HepG2 (cell line): ENCODE data around the gene TUBA8. TPM values are rescaled to one million over a fixed set of nuclear protein-coding genes. Genes with fewer than 3 reads are reported as not detected.

ENCODE experiments used
- ATAD3A ChIP-seq: sonication (generic); formaldehyde crosslinking; IDR thresholded peaks from 2 replicates; pipeline ENCODE4 v1.4.0; 2020; ENCODE audit warnings: missing genetic modification reagents
- ATF7 ChIP-seq, 2 experiments: fragments of 450-650 bp in 1 of 2; sonication (generic) in 1 of 2; formaldehyde crosslinking in 1 of 2; IDR thresholded peaks; 2 replicates each; pipeline versions ENCODE4 v1.4.0 to v1.6.1; 2016 to 2020; ENCODE audit warnings: antibody characterized with exemption in 1 of 2, mild to moderate bottlenecking in 1 of 2, missing genetic modification reagents in 1 of 2
- CTCF ChIP-seq: sonication (generic); formaldehyde crosslinking; IDR thresholded peaks from 2 replicates; pipeline ENCODE4 v1.5.0; 2020; ENCODE audit warnings: mild to moderate bottlenecking, missing genetic modification reagents, moderate library complexity
- FOXP4 ChIP-seq: sonication (generic); formaldehyde crosslinking; IDR thresholded peaks from 2 replicates; pipeline ENCODE4 v1.4.0; 2020; ENCODE audit warnings: missing genetic modification reagents
- GLMP ChIP-seq: sonication (generic); formaldehyde crosslinking; IDR thresholded peaks from 2 replicates; pipeline ENCODE4 v1.9.0; 2021; ENCODE audit warnings: missing genetic modification reagents, mild to moderate bottlenecking, borderline replicate concordance
- HIVEP1 ChIP-seq: sonication (generic); formaldehyde crosslinking; IDR thresholded peaks from 2 replicates; pipeline ENCODE4 v1.4.0; 2020; ENCODE audit warnings: mild to moderate bottlenecking, missing genetic modification reagents
- HOXA3 ChIP-seq: sonication (generic); formaldehyde crosslinking; IDR thresholded peaks from 2 replicates; pipeline ENCODE4 v1.5.0; 2020; ENCODE audit warnings: missing genetic modification reagents
- POLR2AphosphoS2 ChIP-seq: IDR thresholded peaks from 2 replicates; pipeline ENCODE4 v1.6.1; 2011; ENCODE audit warnings: low read depth, low read length, improper control_type of control experiment
- RARG ChIP-seq: sonication (generic); formaldehyde crosslinking; IDR thresholded peaks from 2 replicates; pipeline ENCODE4 v1.4.0; 2020; ENCODE audit warnings: low read depth, mild to moderate bottlenecking, missing genetic modification reagents
- RFXAP ChIP-seq: sonication (generic); formaldehyde crosslinking; IDR thresholded peaks from 2 replicates; pipeline ENCODE4 v1.4.0; 2020; ENCODE audit warnings: missing genetic modification reagents, borderline replicate concordance
- SNAPC5 ChIP-seq: sonication (generic); formaldehyde crosslinking; IDR thresholded peaks from 2 replicates; pipeline ENCODE4 v1.8.1; 2023; ENCODE audit warnings: mild to moderate bottlenecking, missing genetic modification reagents, borderline replicate concordance
- XRCC5 ChIP-seq: fragments of 200-400 bp; formaldehyde crosslinking; optimal IDR thresholded peaks from 2 replicates; pipeline ENCODE3; 2017; ENCODE audit warnings: mild to moderate bottlenecking, low read length
- ZBTB26 ChIP-seq: IDR thresholded peaks from 2 replicates; pipeline ENCODE4 v1.6.1; 2016; ENCODE audit warnings: missing compliant biosample characterization, missing genetic modification reagents, borderline replicate concordance
- ZC3H4 ChIP-seq: sonication (generic); formaldehyde crosslinking; IDR thresholded peaks from 2 replicates; pipeline ENCODE4 v1.4.0; 2020; ENCODE audit warnings: missing genetic modification reagents, borderline replicate concordance
- ZNF292 ChIP-seq: sonication (generic); formaldehyde crosslinking; IDR thresholded peaks from 2 replicates; pipeline ENCODE4 v1.8.1; 2022; ENCODE audit warnings: mild to moderate bottlenecking, low read depth, missing genetic modification reagents, borderline replicate concordance
- ZNF615 ChIP-seq: sonication (generic); formaldehyde crosslinking; IDR thresholded peaks from 2 replicates; pipeline ENCODE4 v1.5.0; 2020; ENCODE audit warnings: mild to moderate bottlenecking, missing genetic modification reagents, borderline replicate concordance
- ZNF629 ChIP-seq: sonication (generic); formaldehyde crosslinking; conservative IDR thresholded peaks from 2 replicates; pipeline ENCODE4 v1.5.0; 2020; ENCODE audit warnings: missing genetic modification reagents
- ZZZ3 ChIP-seq: sonication (generic); formaldehyde crosslinking; IDR thresholded peaks from 2 replicates; pipeline ENCODE4 v1.4.0; 2020; ENCODE audit warnings: missing genetic modification reagents, mild to moderate bottlenecking, borderline replicate concordance
- polyA plus RNA-seq, 8 experiments: library from polyadenylated mRNA; depleted of rRNA in 3 of 8; stranded (reverse) in 7 of 8; unstranded in 1 of 8; fragments of >200 nt; fragmentation: Illumina TruSeq in 4 of 8; extraction: Trizol in 4 of 8; gene quantifications; 2 replicates each; pipeline versions ENCODE4 v1.2.1 to v1.2.3, GENCODE V29; 2011 to 2016; ENCODE audit warnings: low read depth in 4 of 8, missing spikeins in 1 of 8, mixed read lengths in 1 of 8; ENCODE audit not compliant: insufficient read depth in 1 of 8
- total RNA-seq, 5 experiments: library from RNA; depleted of rRNA; stranded (reverse); fragments of >200 nt; fragmentation: Illumina TruSeq; extraction: Trizol; gene quantifications; 2 replicates each; pipeline ENCODE4 v1.2.3, GENCODE V29; 2016; ENCODE audit warnings: low read depth in 1 of 5
- TF ChIP-seq, protein P1 (sequence below): sonication (generic); formaldehyde crosslinking; IDR thresholded peaks from 2 replicates; pipeline ENCODE4 v1.8.0; 2022; ENCODE audit warnings: missing genetic modification reagents, mild to moderate bottlenecking, borderline replicate concordance
- TF ChIP-seq, protein P2 (sequence below): sonication (generic); formaldehyde crosslinking; IDR thresholded peaks from 2 replicates; pipeline ENCODE4 v1.4.0; 2020; ENCODE audit warnings: missing genetic modification reagents; ENCODE audit errors: not compliant biosample characterization

Gene TUBA8
- total and polyA plus RNA-seq, 2 of the 13 experiments (the other 11 are each of a cell fraction or from before 2014, with no cell fraction given): 0.35 to 0.69 TPM

DNA sequence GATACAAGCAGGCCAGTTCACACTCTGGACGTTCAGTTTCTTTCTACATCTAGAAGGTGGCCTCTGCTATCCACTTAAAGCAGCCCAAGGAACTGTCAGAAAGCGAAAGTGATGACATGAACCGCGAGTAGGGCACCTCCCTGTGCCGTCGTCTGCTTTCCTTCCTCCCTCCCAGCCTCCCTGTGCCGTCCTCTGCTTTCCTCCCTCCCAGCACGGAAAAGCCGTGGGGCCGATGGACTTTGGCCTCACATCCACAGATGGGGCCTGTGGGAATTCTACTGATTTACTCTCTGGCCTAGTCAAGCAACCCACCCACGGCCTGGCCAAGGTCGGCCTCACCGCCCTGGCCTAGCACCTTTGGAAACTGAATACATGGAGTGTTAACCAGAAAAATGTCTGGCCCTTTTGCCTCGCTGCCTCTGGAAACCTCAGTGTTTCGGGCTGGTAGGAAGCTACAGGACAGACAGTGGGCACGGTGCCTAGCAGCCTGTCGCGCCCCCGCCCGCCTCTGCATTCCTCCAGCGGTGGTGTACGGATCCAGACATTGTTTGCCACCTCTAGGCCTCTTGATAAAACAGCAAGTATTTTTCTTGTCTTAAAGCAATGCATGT, 18.6 kb upstream of the TUBA8 start (continued):
- TF ChIP-seq, protein P1, sequence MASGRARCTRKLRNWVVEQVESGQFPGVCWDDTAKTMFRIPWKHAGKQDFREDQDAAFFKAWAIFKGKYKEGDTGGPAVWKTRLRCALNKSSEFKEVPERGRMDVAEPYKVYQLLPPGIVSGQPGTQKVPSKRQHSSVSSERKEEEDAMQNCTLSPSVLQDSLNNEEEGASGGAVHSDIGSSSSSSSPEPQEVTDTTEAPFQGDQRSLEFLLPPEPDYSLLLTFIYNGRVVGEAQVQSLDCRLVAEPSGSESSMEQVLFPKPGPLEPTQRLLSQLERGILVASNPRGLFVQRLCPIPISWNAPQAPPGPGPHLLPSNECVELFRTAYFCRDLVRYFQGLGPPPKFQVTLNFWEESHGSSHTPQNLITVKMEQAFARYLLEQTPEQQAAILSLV (CRISPR knock-in tag): 0 out of 2 replicates have a peak, but pooled peaks have one; percentile 66
- TF ChIP-seq ATF7 (IDR thresholded peaks at IDR 0.05): no peak
- 0 out of 2 replicates have a peak, but pooled peaks have one; percentile 20 for TF ChIP-seq ATF7 (CRISPR knock-in tag; IDR thresholded peaks at IDR 0.05)
- TF ChIP-seq SNAPC5 (CRISPR knock-in tag): no peak
- peak; percentile 43 for TF ChIP-seq CTCF
- TF ChIP-seq HOXA3 (CRISPR knock-in tag): peak; percentile 61; the same call in 1 of the 2 replicates
- TF ChIP-seq, protein P2, sequence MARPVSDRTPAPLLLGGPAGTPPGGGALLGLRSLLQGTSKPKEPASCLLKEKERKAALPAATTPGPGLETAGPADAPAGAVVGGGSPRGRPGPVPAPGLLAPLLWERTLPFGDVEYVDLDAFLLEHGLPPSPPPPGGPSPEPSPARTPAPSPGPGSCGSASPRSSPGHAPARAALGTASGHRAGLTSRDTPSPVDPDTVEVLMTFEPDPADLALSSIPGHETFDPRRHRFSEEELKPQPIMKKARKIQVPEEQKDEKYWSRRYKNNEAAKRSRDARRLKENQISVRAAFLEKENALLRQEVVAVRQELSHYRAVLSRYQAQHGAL: no peak
- no peak for TF ChIP-seq ZC3H4 (CRISPR knock-in tag)
- 0 out of 2 replicates have a peak, but pooled peaks have one; percentile 41 for TF ChIP-seq ZBTB26 (CRISPR knock-in tag)
- no peak for TF ChIP-seq ATAD3A
- peak; percentile 75 for TF ChIP-seq XRCC5
- TF ChIP-seq RFXAP (CRISPR knock-in tag): no peak
- TF ChIP-seq ZNF629 (CRISPR knock-in tag): peak; percentile 30; the same call in 1 of the 2 replicates
- TF ChIP-seq FOXP4 (CRISPR knock-in tag): 0 out of 2 replicates have a peak, but pooled peaks have one; percentile 13
- 0 out of 2 replicates have a peak, but pooled peaks have one; percentile 43 for TF ChIP-seq HIVEP1 (CRISPR knock-in tag)
- peak; percentile 97 for TF ChIP-seq ZZZ3 (CRISPR knock-in tag)
- peak; percentile 75; the same call in 1 of the 2 replicates for TF ChIP-seq ZNF292
- TF ChIP-seq ZNF615 (CRISPR knock-in tag): no peak
- TF ChIP-seq POLR2AphosphoS2: no peak
- TF ChIP-seq RARG (CRISPR knock-in tag): no peak
- TF ChIP-seq GLMP (CRISPR knock-in tag): no peak
